HG03565 (cell line): ENCODE results near the gene RAI1.
A peak's percentile ranks its signal among the peaks of the same experiment; 100 is the strongest.
"Not testable (repeated sequence)": the region's sequence is repeated elsewhere in the genome, so short reads cannot be mapped to it uniquely, and the experiment has no call there.

ENCODE experiments used
- ATAC-seq: cut with Tn5 transposase; IDR thresholded peaks from one replicate; pipeline ENCODE4 v1.9.1; 2021; ENCODE audit warnings: mild to moderate bottlenecking, moderate library complexity; ENCODE audit not compliant: unreplicated experiment

The RAI1 gene

GRCh38 chr17:17663160-17664063 is 17.8 kb upstream of the RAI1 start:
- ATAC-seq, result peak; percentile 80

DNA sequence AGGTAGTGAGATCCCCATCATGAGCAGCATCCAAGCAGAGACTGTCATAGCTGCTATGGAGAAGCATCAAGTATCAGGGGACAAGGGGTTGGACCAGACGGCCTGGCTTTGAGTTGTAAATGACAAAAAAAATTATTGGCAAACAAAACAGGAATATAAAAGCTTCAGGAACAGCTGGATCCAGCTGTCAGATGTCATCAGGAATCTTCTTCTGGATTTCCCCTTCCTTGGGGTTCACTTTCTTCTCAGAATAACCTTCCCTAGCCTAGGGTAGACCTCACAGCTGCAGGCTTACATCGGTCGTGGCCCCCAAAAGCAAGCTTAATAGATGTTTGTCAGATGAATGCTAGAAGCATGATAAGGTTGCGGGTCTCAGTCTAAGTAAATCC is 17.2 kb upstream of the RAI1 start:
- no peak for ATAC-seq

DNA sequence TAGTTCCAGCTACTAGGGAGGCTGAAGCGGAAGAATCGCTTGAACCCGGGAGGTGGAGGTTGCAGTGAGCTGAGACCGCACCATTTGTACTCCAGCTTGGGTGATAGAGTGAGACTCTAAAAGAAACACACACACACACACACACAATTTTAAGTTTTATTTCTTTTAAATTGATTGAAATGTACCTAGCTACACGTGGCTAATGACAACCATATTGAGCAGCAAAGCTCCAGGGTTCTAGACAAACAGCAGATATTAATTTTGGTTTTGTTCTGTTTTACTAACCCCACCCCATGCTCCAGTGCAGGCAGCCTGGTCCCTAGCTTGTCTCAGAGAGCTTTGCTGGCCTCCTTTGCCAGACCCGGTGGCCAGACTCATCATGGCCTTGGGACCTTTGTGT is 16.0 kb upstream of the RAI1 start:
- ATAC-seq, result no peak

GRCh38 chr17:17666111-17666714 is 15.0 kb upstream of the RAI1 start:
- ATAC-seq, result no peak

DNA sequence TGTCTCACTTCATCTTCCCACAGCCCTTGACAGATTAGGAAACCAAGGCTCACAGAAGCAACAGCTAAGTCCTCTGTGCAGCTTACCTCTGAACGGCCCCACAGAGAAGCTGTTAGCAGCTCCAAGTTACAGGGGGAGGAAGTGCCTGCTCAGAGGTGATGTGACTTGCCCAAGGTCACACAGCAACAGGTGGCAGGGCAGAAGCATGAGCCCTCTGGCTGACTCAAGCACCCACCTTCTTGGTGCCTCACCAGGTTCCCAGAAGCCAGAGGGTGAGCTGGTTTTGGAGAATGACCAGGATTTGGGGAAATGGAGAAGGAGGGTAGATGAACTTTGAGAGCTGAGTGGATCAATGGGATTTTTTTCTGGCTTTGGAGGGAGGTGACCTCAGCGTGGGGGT is 14.0 kb upstream of the RAI1 start:
- ATAC-seq, result no peak

GRCh38 chr17:17667947-17668346 is 13.3 kb upstream of the RAI1 start:
- ATAC-seq, result no peak

GRCh38 chr17:17668358-17668757 is 12.9 kb upstream of the RAI1 start:
- no peak for ATAC-seq

DNA sequence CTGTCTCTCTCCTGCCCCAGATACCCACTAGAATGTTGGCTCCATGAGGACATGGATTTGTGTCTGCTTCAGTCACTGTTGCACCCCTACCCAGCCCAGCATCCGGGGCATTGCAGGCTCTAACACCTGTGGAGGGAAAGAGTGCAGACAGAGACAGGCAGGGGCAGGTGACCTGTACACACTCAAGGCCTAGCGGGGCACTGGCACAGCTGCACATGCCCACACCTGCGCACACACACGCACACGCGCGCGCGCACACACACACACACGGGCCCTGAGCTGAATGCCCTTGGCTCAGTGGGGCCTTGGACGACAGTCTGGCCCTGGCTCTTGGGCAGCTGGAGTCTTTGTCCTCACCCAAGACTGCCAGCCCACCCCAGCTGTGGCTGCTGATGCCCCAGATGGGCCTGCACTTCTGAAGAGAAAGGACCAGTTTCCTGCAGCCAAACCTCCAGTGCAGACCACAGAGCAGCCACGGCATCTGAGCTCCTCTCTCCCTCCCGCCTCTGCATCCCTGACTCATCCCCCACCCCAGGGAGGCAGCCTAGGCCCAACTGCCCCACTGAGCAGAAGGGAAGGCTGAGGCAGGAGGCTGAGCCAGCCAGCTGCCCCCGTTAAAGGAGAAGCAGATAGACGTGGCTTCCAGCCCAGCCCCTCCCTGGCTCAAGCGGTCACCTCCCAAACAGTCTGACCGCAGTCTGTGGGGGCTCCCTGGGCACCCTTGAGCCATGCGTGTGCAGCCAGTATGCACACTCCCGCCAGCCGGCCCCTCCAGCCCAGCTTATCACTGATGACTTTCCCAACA is 12.3 kb upstream of the RAI1 start:
- ATAC-seq, result no peak

DNA sequence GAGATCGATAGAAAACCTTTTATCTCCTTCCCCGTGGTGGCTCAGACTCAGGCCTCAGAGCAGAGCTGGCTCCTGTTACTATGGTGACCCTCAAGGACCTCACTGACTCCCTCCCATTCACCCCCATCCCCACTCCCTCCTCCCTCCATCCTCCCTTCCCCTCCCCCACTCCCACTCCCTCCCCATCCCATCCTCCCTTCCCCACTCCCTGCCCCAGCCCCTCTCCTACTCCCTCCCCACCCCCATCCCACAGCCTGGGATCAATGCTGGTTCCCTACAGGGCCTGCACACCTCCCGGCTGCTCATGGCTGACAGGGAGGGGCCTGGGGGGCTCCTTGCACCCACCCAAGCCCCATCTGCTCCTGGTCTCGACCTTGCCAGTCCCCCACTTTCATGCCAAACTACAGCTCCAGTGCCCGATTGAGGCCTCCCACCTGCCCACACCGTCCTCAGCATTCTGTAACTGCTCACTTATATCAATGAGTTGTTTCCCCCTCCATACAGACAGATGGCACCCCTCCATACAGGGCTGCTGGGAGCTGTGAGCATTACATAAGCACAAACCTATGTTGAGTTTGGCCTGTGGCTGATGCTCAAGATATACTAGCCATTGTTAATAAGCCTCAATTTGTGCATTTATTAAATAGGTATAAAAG is 11.6 kb upstream of the RAI1 start:
- ATAC-seq, result no peak

DNA sequence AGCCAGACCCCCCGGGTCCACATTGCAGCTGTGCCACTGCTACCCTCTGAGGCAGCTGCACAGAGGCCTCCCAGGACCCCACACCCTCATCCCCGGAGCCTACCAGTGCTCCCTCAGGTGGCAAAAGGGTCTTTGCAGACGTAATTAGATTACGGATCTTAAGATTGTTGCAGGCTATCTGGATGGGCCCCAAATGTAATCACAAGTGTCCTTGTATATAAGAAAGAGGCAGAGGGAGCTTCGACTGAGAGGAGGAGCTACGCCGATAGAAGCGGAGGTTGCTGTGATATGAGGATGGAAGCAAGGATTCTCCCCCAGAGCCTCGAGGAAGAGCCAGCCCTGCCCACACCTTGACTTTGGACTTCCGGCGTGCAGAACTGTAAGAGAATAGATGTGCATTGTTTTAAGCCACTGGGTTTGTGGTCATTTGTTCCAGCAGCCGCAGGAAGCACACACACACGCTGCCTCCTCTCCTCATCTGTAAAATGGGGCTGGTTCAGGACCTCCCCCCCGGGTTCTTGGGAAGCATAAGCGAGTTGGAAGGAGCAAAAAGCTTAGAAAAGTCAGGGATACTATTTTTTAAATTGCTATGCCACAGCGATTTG is 10.5 kb upstream of the RAI1 start:
- no peak for ATAC-seq

- no peak for ATAC-seq
These were observed 9.7 kb upstream of the RAI1 start for GRCh38 chr17:17671369-17672129.

DNA sequence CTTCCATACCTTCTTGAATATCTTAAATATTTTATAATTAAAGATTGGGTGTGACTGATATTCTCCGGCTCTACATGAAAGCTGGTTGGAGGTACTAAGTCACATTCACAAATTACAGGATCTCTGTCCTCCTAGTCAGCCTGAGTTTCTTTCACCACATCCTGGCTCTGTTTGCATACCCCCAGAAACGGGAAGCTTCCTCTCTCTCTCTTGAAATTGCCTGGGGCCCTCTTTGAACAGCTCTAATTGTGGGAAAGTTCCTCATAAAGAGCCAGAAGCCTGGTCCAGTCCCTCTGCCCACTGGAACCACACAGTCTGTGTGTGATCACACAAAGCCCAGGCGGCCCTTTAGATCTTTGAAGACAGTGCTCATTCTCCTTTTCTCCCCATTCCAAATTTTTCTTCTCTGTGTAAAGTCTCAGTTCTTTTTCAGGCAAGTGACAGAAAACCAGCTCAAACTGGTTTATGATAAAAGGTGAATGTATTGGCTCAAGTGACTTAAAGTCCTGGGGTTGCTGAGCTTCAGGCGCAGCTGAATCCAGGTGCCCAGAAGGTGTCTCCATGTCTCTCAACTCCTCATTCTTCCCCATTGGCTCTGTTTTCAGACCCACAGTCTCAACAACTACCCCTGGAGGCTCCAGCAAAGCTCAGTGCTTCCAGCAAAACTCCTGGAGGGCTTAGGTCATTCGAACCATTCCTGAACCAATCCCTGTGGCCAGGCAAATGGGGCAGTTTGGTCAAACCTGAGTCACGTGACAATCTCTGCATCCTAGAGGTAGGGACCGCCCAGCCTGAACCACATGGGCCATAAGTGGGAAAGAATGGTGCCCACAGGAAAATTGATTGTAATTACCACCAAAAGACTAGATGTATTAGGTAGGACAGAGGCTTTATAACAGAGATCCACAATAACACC is 8.5 kb upstream of the RAI1 start:
- ATAC-seq, result no peak

- ATAC-seq, result no peak
These were observed 5.8 kb upstream of the RAI1 start for GRCh38 chr17:17675416-17675815.

DNA sequence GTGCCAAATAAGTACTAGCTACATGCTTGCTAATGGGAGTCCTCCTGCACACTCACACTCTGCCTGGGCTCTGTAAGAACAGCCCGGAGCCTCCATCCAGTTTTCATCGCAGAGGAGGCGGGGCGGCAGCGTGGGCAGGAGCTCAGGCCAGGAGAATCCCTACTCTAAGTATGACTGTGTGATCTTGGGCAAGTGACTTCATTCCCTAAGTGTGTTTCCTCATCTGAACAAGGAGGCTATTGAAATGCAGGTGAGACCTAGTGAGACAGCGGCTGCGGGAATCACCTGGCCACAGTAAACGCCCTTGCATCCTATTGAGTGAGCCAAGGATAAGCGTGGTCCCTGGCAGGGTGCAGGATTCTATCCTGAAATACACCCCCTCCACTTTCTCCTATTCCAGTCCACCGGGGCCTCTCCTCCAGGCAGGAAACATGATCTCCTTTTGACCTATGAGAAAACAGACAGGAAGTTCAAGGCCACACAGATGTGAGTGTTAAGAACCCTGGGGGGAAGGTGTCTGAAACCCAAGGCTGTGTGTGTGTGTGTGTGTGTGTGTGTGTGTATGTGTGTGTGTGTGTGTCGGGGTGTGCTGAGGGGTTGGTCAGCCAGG is 5.2 kb upstream of the RAI1 start:
- no peak for ATAC-seq

DNA sequence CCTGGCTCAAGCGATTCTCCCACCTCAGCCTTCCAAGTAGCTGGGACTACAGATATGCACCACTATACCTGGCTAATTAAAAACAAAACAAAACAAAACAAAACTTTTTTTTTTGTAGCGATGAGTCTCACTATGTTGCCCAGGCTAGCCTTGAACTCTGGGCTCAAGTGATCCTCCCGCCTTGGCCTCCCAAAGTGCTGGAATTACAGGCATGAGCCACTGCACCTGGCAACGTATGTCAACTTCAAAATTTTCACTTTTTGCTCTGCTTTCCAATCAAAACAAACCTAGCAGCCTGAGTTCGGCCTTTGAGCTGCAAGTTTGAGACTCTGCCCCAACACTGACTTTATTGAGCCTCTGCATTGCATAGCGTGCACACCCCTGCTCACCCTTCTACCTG is 4.5 kb upstream of the RAI1 start:
- no peak for ATAC-seq

DNA sequence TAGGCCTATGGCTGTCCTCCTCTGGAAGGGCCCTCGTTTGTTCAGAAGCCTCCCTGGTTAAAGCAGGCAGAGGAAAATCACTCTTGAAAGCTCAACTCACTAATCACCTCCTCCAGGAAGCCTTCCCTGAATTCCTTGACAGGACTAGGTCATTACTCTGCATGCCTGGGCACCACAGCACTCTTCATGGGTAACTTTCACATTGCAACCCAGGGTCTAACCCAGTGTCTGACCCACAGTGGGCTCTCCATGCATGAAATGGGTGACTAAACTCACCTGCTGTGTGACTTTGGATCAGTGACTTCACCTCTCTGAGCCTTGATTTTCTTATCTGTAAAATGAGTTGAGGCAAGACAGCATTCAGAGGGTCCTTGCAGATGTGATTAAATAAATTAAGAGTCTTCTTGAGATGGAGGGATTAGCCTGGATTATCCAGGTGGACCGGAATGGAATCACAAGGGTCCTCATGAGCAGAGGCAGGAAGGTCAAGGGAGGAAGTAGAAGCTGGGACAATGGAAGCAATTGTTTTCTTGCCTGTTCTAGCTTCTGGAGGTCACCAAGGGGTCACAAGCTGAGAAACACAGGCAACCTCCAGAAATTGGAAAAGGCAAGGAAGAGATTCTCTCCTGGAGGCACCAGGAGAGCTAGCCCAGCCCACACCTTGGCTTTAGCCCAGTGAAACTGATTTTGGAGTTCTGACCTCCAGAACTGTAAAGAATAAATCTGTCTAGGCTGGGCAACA is 3.8 kb upstream of the RAI1 start:
- no peak for ATAC-seq

- not testable (repeated sequence) for ATAC-seq
These were observed 3.1 kb upstream of the RAI1 start for GRCh38 chr17:17678063-17678699.
